ENCODE measurements around the gene TMEM126B. TPM values are rescaled to one million over a fixed set of nuclear protein-coding genes. Genes with fewer than 3 reads are reported as not detected.

Gene TMEM126B
- total and polyA plus RNA-seq, 2 of the 13 experiments (the other 11 are each of a cell fraction or from before 2014, with no cell fraction given) = 33.6 to 54.8 TPM

DNA sequence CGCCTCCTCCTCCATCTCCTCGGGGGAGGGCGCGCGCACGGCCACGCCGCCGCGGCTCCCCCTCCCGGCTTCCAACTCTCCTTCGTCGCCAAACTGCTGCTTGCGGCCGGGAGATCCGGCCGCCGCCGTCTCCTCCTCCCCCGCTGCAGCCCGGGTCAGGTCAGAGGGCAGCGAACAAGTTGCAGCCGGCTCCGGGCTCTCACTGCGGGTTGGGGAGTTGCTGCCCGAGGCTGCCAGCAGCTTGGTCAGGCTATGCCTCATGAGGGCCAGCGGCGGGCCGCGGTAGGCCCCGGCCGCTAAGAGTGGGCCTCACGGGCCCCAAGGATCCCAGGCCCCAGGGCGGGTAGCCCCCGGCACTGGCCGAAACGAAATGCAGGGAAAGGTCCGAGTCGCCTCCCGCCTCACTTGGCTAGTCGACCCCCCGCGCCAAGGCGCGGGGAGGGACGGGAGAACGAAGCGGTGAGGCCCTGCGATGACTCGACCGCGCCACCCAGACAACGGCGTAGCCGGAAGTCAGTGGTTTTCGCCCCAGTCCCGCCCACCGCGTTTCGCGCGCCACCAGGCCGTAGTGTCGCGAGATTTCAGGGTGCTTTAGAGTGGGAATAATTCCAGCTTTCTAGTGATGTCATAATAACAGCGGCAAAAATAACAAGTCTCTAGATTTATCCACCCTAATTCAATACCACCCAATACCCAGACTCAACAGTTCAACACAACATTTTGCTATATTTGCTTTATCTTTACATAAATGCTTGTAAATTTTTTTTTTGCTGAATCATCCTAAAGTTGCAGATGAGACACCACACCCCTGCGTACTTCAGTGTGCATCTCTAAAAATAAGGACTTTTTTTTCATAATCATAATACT is 36.5 kb downstream of the TMEM126B start, which contains the start of gene CREBZF (continued):
- TF ChIP-seq, protein P1, sequence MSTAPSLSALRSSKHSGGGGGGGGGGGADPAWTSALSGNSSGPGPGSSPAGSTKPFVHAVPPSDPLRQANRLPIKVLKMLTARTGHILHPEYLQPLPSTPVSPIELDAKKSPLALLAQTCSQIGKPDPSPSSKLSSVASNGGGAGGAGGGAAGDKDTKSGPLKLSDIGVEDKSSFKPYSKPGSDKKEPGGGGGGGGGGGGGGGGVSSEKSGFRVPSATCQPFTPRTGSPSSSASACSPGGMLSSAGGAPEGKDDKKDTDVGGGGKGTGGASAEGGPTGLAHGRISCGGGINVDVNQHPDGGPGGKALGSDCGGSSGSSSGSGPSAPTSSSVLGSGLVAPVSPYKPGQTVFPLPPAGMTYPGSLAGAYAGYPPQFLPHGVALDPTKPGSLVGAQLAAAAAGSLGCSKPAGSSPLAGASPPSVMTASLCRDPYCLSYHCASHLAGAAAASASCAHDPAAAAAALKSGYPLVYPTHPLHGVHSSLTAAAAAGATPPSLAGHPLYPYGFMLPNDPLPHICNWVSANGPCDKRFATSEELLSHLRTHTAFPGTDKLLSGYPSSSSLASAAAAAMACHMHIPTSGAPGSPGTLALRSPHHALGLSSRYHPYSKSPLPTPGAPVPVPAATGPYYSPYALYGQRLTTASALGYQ (CRISPR knock-in tag; IDR thresholded peaks at IDR 0.05) = no peak
- TF ChIP-seq, protein P2, sequence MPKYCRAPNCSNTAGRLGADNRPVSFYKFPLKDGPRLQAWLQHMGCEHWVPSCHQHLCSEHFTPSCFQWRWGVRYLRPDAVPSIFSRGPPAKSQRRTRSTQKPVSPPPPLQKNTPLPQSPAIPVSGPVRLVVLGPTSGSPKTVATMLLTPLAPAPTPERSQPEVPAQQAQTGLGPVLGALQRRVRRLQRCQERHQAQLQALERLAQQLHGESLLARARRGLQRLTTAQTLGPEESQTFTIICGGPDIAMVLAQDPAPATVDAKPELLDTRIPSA (CRISPR knock-in tag; IDR thresholded peaks at IDR 0.05; ENCODE audit: borderline replicate concordance) = peak; percentile 88
- TF ChIP-seq ZBTB21 (CRISPR knock-in tag; IDR thresholded peaks at IDR 0.05) (peak; percentile 66; the same call in 1 of the 2 replicates), PHF8 (CRISPR knock-in tag; IDR thresholded peaks at IDR 0.05) (peak; percentile 99), HES4 (CRISPR knock-in tag; IDR thresholded peaks at IDR 0.05; ENCODE audit: borderline replicate concordance) (peak; percentile 79; the same call in 1 of the 2 replicates), PTBP1 (IDR thresholded peaks at IDR 0.05; ENCODE audit: low read depth, low read length, poor library complexity, severe bottlenecking) (no peak), PAWR (CRISPR knock-in tag; IDR thresholded peaks at IDR 0.05; ENCODE audit: borderline replicate concordance) (no peak; the same call in 1 of the 2 replicates), KAT8 (CRISPR knock-in tag; IDR thresholded peaks at IDR 0.05) (peak; percentile 89), RFX3 (CRISPR knock-in tag; IDR thresholded peaks at IDR 0.05) (no peak), ZNF354B (CRISPR knock-in tag; IDR thresholded peaks at IDR 0.05) (no peak; the same call in 1 of the 2 replicates), ZNF782 (CRISPR knock-in tag; IDR thresholded peaks at IDR 0.05; ENCODE audit: borderline replicate concordance) (no peak), ZNF775 (CRISPR knock-in tag; IDR thresholded peaks at IDR 0.05; ENCODE audit: borderline replicate concordance) (no peak), ZNF614 (CRISPR knock-in tag; IDR thresholded peaks at IDR 0.05; ENCODE audit: borderline replicate concordance) (no peak), PCBP2 (optimal IDR thresholded peaks at IDR 0.05; ENCODE audit: low read depth, low read length, poor library complexity, severe bottlenecking) (no peak), ZSCAN31 (CRISPR knock-in tag; IDR thresholded peaks at IDR 0.05; ENCODE audit: low read depth) (peak; percentile 84; the same call in 1 of the 2 replicates), ZSCAN21 (CRISPR knock-in tag; IDR thresholded peaks at IDR 0.05; ENCODE audit: borderline replicate concordance) (peak; percentile 74), ZNF337 (CRISPR knock-in tag; IDR thresholded peaks at IDR 0.05; ENCODE audit: borderline replicate concordance, low read depth) (no peak)
- TF ChIP-seq, protein P3, sequence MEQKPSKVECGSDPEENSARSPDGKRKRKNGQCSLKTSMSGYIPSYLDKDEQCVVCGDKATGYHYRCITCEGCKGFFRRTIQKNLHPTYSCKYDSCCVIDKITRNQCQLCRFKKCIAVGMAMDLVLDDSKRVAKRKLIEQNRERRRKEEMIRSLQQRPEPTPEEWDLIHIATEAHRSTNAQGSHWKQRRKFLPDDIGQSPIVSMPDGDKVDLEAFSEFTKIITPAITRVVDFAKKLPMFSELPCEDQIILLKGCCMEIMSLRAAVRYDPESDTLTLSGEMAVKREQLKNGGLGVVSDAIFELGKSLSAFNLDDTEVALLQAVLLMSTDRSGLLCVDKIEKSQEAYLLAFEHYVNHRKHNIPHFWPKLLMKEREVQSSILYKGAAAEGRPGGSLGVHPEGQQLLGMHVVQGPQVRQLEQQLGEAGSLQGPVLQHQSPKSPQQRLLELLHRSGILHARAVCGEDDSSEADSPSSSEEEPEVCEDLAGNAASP (CRISPR knock-in tag; IDR thresholded peaks at IDR 0.05; ENCODE audit: borderline replicate concordance) = no peak
- TF ChIP-seq, protein P4, sequence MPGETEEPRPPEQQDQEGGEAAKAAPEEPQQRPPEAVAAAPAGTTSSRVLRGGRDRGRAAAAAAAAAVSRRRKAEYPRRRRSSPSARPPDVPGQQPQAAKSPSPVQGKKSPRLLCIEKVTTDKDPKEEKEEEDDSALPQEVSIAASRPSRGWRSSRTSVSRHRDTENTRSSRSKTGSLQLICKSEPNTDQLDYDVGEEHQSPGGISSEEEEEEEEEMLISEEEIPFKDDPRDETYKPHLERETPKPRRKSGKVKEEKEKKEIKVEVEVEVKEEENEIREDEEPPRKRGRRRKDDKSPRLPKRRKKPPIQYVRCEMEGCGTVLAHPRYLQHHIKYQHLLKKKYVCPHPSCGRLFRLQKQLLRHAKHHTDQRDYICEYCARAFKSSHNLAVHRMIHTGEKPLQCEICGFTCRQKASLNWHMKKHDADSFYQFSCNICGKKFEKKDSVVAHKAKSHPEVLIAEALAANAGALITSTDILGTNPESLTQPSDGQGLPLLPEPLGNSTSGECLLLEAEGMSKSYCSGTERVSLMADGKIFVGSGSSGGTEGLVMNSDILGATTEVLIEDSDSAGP (CRISPR knock-in tag; IDR thresholded peaks at IDR 0.05; ENCODE audit: borderline replicate concordance) = no peak; the same call in 1 of the 2 replicates
- TF ChIP-seq, protein P5, sequence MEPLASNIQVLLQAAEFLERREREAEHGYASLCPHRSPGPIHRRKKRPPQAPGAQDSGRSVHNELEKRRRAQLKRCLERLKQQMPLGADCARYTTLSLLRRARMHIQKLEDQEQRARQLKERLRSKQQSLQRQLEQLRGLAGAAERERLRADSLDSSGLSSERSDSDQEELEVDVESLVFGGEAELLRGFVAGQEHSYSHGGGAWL (CRISPR knock-in tag; IDR thresholded peaks at IDR 0.05) = peak; percentile 50; the same call in 1 of the 2 replicates
